GM21526 (cell line): ENCODE measurements around the gene TMEM140.
A peak's percentile ranks its signal among the peaks of the same experiment; 100 is the strongest.
"Not testable (repeated sequence)": the region's sequence is repeated elsewhere in the genome, so short reads cannot be mapped to it uniquely, and the experiment has no call there.

Source experiments
- ATAC-seq: cut with Tn5 transposase; IDR thresholded peaks from one replicate; pipeline ENCODE4 v1.9.1; 2021; ENCODE audit warnings: moderate library complexity; ENCODE audit not compliant: unreplicated experiment, low FRiP score

The TMEM140 gene

GRCh38 chr7:135147899-135148721 is at the start of gene TMEM140:
Gene TMEM140 (plus strand): TSS chr7:135148072. CDS start chr7:135164442, 16,370 bp downstream.
- ATAC-seq = peak; percentile 78

DNA sequence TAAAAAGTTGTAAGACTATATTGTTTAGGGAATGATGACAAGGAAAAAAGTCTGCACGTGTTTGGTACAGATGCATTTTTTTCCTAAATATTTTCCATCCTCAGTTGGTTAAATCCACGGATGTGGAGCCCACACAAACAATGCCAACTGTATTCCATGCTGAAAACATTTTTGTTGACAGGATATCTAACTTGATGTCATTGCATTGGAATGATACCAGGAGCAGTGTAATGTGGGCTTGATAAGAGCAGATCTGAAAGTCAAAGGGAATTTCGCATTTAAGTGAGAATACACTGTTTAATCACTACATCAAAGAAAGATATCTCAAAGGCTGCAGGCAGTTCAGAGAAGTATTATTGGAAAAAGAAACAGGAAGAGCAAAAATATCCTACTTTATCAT is 49.5 kb upstream of the TMEM140 start:
- no peak for ATAC-seq

DNA sequence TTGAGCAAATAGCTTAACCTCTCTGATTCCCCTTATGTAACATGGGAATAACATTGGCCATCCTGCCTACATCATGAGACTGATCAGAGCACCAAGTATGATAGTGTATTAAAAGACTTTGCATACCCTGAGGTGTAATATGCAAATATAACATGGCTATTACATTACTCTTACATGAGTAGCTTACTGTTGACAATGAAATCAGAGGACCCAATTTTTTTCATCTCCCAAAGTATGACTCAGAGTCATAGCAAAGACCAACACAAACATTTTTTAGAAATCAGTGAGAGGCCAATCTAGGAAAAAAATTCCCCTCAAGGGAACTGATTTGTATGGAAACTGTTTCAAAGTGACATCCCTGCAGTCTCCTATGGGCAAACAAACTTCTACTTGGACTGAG is 47.0 kb upstream of the TMEM140 start:
- no peak for ATAC-seq

DNA sequence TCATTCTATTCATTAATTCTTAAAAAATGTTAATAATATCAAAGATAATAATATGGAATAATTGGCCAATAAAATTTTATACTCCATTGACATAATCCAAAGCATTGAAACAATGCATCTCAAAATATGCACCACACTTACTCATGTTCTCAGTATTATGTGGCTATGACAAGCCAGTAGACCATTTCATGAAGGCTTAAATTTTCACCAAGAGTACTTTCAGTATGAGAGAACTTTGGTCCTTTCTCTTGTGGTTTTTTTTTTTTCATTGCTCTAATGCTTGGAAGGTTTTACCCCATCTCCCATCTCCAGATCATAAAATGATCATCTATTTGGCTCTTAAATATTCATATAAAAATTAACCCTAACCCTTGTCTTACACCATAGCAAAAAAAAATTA is 45.5 kb upstream of the TMEM140 start:
- ATAC-seq = peak; percentile 63

GRCh38 chr7:135109562-135109961 is 38.3 kb upstream of the TMEM140 start:
- no peak for ATAC-seq

GRCh38 chr7:135109976-135110375 is 37.9 kb upstream of the TMEM140 start:
- ATAC-seq = no peak

GRCh38 chr7:135111379-135111778 is 36.5 kb upstream of the TMEM140 start:
- no peak for ATAC-seq

- ATAC-seq = no peak
Measured at GRCh38 chr7:135114622-135115021, 33.2 kb upstream of the TMEM140 start.

DNA sequence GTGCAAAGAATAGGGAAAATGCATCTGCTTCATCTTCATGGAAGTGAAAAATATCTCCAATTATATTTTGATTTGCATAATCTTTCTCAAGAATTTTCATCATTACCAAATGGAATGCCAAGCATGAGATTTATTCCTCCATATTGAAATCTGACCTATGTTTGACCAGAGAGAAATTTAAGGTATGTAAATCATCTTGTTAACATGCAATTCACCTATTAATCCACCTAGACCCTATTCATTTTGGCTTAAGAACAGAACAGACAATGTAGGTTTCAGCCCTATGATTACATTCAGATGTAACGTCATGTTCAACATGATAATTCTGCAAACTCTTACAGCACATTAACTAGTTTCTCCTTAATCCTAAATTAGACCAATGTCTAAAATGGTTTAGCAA is 30.8 kb upstream of the TMEM140 start:
- no peak for ATAC-seq

DNA sequence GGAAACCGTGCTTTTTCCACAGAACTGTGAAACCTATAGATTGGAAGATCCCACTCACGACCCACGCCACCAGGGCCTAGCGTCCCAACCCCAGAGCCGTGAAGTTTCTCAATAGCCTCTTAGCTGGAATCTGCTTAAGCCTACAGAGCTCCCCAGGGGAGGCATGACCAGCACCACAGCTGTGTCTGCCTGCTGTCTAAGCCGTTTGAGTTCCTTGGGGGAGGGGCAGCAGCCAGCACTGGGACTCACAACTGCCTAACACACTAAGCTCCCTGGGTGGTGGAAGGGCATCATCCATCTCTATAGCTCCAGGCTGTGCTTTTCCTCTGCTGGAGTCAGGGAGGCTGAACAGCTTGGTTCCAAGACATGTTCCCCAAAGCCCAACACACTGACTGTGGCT is 26.0 kb upstream of the TMEM140 start:
- no peak for ATAC-seq

- ATAC-seq = not testable (repeated sequence)
Measured at GRCh38 chr7:135124631-135125030, 23.2 kb upstream of the TMEM140 start.

DNA sequence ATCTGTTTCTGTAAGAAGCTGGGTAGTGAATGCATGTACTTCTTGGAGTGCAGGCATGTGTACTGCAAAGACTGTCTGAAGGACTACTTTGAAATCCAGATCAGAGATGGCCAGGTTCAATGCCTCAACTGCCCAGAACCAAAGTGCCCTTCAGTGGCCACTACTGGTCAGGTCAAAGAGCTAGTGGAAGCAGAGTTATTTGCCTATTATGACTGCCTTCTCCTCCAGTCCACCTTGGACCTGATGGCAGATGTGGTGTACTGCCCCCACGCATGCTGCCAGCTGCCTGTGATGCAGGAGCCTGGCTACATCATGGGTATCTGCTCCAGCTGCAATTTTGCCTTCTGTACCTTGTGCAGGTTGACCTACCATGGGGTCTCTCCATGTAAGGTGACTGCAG is 18.9 kb upstream of the TMEM140 start:
- no peak for ATAC-seq

DNA sequence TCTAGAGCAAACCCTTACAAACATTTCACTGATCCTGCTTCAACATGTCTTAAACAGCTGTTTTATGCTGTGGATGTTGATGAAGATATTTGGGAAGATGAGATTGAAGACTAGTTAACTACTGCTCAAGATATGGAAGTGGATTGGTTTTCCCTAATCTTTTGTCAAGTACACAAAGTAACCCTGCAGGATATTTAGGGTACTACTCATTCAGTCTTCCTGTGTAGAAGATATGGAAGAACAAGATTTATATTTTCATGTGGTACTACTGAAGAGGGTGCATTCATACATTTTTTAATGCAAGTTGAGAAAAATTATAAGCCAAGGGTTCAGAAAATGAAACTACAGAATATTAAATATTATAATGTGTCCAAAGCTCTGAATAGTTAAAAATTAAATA is 18.3 kb upstream of the TMEM140 start:
- no peak for ATAC-seq

DNA sequence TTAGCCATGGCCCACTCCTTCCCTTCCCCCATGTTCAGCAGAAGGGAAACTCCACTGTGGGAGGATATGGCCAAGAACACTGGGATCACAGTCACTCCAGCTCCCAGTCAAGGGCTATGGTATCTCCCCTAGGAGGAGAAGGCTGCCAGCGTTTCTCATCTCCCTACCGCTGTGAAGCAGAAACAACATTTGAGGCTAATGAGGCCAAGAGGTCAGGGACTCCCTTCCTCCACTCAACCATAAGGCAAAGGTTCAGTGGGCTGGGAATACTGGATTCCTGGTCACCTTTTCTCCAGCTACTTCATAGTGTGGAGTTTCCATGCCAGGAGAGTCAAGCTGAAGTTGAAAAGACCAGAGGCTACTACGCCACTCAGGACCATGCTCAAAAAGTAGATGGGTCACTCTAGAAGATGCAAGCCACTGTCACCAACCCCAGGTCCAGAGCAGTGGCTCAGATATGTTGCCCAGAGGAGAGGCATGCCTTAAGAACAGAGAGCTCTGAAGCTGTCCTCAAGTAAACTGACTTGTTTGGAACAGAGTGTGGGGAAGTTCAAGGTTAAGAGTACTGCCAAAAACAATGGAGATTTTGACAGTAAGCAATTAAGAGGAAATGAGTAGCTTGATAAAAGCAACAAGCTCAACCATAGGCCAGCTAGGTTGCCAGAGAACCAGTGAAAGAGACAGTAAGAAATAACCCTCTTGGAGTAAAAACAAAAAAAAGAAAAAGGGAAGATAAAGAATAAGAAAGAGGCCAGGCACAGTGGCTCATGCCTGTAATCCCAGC is 3.8 kb upstream of the TMEM140 start:
- ATAC-seq = no peak

GRCh38 chr7:135147341-135147898 is 452 bp upstream of the TMEM140 start:
- ATAC-seq = peak; percentile 4

- ATAC-seq = no peak
Measured at GRCh38 chr7:135150072-135150782, 2.4 kb downstream of the TMEM140 start.

DNA sequence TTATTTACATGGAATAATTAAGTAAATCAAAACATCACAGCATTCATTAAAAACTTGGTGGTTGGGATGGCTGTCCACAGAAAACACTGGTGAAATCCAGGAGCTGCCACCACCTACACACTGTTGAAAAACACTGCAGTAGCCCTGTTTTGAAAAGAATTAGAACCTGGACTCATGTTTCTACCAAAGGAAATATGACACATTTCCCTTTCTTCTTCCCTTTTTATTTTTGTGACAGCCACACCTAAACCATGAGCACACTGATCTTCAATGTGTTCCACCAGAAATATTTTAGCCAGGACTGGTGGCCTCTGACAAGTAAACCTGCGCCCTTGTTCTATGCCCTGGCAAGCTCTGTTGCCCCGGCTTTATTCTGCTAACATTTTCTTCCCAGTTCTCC is 3.3 kb downstream of the TMEM140 start:
- ATAC-seq = no peak

DNA sequence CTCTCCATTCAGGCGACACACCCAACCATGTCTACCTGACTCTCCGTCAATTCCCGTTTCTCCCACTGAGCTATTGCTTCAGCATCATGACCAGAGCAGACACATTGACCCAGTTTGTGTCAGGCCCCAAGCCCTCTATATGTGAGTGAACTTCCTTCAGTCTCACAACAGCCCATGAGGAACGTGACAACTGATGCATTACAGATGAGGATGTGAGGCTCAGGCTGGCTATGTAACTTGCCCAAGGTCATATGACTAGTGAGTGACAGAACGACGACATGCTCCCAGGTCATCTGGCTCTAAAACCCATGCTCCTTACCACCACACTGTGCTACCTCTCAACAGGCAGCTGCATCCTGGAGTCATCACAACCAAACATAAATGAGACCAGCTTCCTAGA is 3.7 kb downstream of the TMEM140 start:
- ATAC-seq = no peak

DNA sequence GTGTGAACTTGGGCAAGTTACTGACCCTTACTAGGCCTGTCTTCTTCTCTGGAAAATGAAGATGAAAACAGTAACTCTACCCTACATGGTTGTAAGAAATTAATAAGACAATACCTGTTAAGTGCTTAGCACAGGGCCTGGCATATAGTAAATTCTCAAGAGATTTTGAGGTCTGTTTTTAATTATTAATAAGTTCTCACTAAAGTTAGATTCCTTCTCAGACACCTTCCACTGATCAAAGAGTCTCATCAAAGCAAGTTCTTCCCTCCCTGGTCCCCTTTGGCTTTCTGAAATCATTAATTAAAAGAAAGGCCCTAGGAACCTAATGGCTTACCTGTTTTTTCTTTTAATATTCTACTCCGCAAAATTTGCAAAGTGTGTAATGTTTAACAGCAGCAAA is 4.6 kb downstream of the TMEM140 start:
- no peak for ATAC-seq

- ATAC-seq = no peak
Measured at GRCh38 chr7:135154734-135155133, 6.9 kb downstream of the TMEM140 start.

DNA sequence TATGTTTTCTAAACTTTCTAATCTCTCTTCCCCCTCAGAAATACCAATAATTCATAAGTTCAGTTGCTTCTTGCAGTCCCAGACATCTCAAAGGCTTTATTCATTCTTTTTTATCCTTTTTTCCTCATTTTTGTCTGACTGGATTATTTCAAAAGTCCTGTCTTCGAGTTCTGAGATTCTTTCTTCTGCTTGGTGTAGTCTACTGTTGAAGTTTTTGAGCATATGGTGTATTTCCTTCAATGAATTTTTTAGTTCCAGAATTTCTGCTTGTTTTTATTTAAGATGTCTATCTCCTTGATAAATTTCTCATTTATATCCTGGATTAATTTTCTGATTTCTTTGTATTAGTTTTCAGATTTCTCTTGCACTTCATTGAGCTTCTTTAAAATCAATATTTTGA is 8.4 kb downstream of the TMEM140 start:
- ATAC-seq = no peak
